GM12873 (cell line): Measurements from ENCODE around the gene TICAM2.

ENCODE experiments used
- CTCF ChIP-seq: IDR thresholded peaks from 2 replicates; pipeline ENCODE4 v1.5.1; 2012; ENCODE audit warnings: low read depth, mild to moderate bottlenecking, moderate library complexity, low read length, control low read depth; ENCODE audit not compliant: insufficient read depth; ENCODE audit errors: missing control alignments

TICAM2 gene

GRCh38 chr5:115568668-115569067 is 33.6 kb downstream of the TICAM2 start:
- no peak for TF ChIP-seq CTCF

- no peak for TF ChIP-seq CTCF
These were observed 37.0 kb downstream of the TICAM2 start for GRCh38 chr5:115565233-115565632.

GRCh38 chr5:115561176-115561575 is 41.1 kb downstream of the TICAM2 start:
- TF ChIP-seq CTCF, result no peak

- no peak for TF ChIP-seq CTCF
These were observed 42.8 kb downstream of the TICAM2 start for GRCh38 chr5:115559524-115559923.

GRCh38 chr5:115558388-115558956 is 43.8 kb downstream of the TICAM2 start:
- no peak for TF ChIP-seq CTCF

- TF ChIP-seq CTCF, result no peak
These were observed 44.5 kb downstream of the TICAM2 start for GRCh38 chr5:115557667-115558387.

GRCh38 chr5:115556276-115556675 is 46.0 kb downstream of the TICAM2 start:
- TF ChIP-seq CTCF, result no peak
